Activated CD4-positive, alpha-beta T cell treated with anti-CD3 and anti-CD28 coated beads, Interleukin-2, amount 10 ng/mL, durations not matched to agents 7 days and 5 days (primary cell): ENCODE data around the gene ACAT2. TPM values are rescaled to one million over a fixed set of nuclear protein-coding genes. Genes with fewer than 3 reads are reported as not detected.
"Not testable (repeated sequence)": the region's sequence is repeated elsewhere in the genome, so short reads cannot be mapped to it uniquely, and the experiment has no call there.

Experiments
- CTCF ChIA-PET: fragments of 350-600 bp; sonication (Branson Sonifier 250); formaldehyde crosslinking; loops from one replicate; lab custom pipeline; 2021; ENCODE audit warnings: antibody characterized with exemption; lab: Charles Lee
- POLR2A ChIA-PET: fragments of 350-600 bp; sonication (Branson Sonifier 250); formaldehyde crosslinking; loops from one replicate; lab custom pipeline; 2021; ENCODE audit warnings: antibody characterized with exemption; lab: Charles Lee
- DNase-seq: peaks from one replicate; pipeline ENCODE4 v3.0.0-alpha.2; 2020
- H3K27ac Mint-ChIP-seq: one replicate; pipeline ENCODE4 v1.8.0; 2021; ENCODE audit warnings: mild to moderate bottlenecking, moderate library complexity, mixed read lengths
- H3K27me3 Mint-ChIP-seq: one replicate; pipeline ENCODE4 v1.8.0; 2021; ENCODE audit warnings: mixed read lengths
- H3K36me3 Mint-ChIP-seq: one replicate; pipeline ENCODE4 v1.8.0; 2021; ENCODE audit warnings: low read depth, mixed read lengths
- H3K4me1 Mint-ChIP-seq: one replicate; pipeline ENCODE4 v1.8.0; 2021; ENCODE audit warnings: mixed read lengths
- H3K4me3 Mint-ChIP-seq: one replicate; pipeline ENCODE4 v1.8.0; 2021; ENCODE audit warnings: mild to moderate bottlenecking, moderate library complexity, mixed read lengths
- H3K9me3 Mint-ChIP-seq: one replicate; pipeline ENCODE4 v1.8.0; 2021; ENCODE audit warnings: mixed read lengths
- total RNA-seq, 2 experiments: library from RNA; stranded (reverse); gene quantifications; one replicate each; pipeline ENCODE4 v1.2.3, GENCODE V29; 2021

The ACAT2 gene
- total RNA-seq: 10 to 100 TPM; 58.4 to 65.8 TPM

GRCh38 chr6:159761873-159762680 lies at the start of gene ACAT2:
TSS of gene ACAT2 (plus strand) at chr6:159762045. CDS start at chr6:159762088, 43 bp downstream.
- H3K4me3 Mint-ChIP-seq: peak within 1 kb of the TSS; percentile 85
- H3K27me3 Mint-ChIP-seq: no peaks in the 10 kb centered on the region

GRCh38 chr6:159712389-159712788 lies 49.5 kb upstream of the ACAT2 start:
- H3K4me1 Mint-ChIP-seq, POLR2A ChIA-PET, H3K27ac Mint-ChIP-seq, H3K36me3 Mint-ChIP-seq, DNase-seq, H3K27me3 Mint-ChIP-seq, H3K9me3 Mint-ChIP-seq, H3K4me3 Mint-ChIP-seq: not testable (repeated sequence)
- CTCF ChIA-PET: interaction anchor here (0.6 kb wide), 1 partner anchor 17 kb away, joined by 3 read pairs; no protein-coding TSS in a partner anchor

More at GRCh38 chr6:159761873-159762680, at the start of gene ACAT2:
- no peaks in the 10 kb centered on the region for H3K9me3 Mint-ChIP-seq
- ChIA-PET CTCF (interaction anchor here (1.2 kb wide), 1 partner anchor 28 kb away, joined by 4 read pairs; no protein-coding TSS in a partner anchor), POLR2A (interaction anchor here (1.0 kb wide), 1 partner anchor 28 kb away, joined by 6 read pairs; the partner anchor contains the start of genes MRPL18 and TCP1)
- peak within 1 kb of the TSS; percentile 94 for H3K27ac Mint-ChIP-seq
- peaks cover 52% of the 10 kb centered on the region for H3K36me3 Mint-ChIP-seq
- peaks cover 42% of the 10 kb centered on the region for H3K4me1 Mint-ChIP-seq
- peak; percentile 95 for DNase-seq

- no peak for DNase-seq
- Mint-ChIP-seq H3K27me3 (no peaks in the 10 kb centered on the region), H3K36me3 (peaks cover 4% of the 10 kb centered on the region), H3K27ac (no peak overlapping the region), H3K4me3 (no peak overlapping the region), H3K9me3 (no peaks in the 10 kb centered on the region), H3K4me1 (peaks cover 8% of the 10 kb centered on the region)
- POLR2A ChIA-PET: no interaction called here
- CTCF ChIA-PET: no interaction called here
Observed at GRCh38 chr6:159713984-159714383, 47.9 kb upstream of the ACAT2 start.

GRCh38 chr6:159714404-159714803 lies 47.4 kb upstream of the ACAT2 start:
- Mint-ChIP-seq H3K9me3 (no peaks in the 10 kb centered on the region), H3K4me1 (peaks cover 8% of the 10 kb centered on the region), H3K4me3 (no peak overlapping the region), H3K27me3 (no peaks in the 10 kb centered on the region), H3K27ac (no peak overlapping the region), H3K36me3 (peaks cover 4% of the 10 kb centered on the region)
- DNase-seq: no peak
- POLR2A ChIA-PET: no interaction called here
- CTCF ChIA-PET: no interaction called here

GRCh38 chr6:159715166-159715565 lies 46.7 kb upstream of the ACAT2 start:
- H3K27ac Mint-ChIP-seq: no peak overlapping the region
- H3K36me3 Mint-ChIP-seq: peaks cover 4% of the 10 kb centered on the region
- H3K4me1 Mint-ChIP-seq: peaks cover 8% of the 10 kb centered on the region
- H3K27me3 Mint-ChIP-seq: no peaks in the 10 kb centered on the region
- POLR2A ChIA-PET: no interaction called here
- DNase-seq: no peak
- no peaks in the 10 kb centered on the region for H3K9me3 Mint-ChIP-seq
- no peak overlapping the region for H3K4me3 Mint-ChIP-seq
- CTCF ChIA-PET: no interaction called here

- Mint-ChIP-seq H3K9me3 (no peaks in the 10 kb centered on the region), H3K36me3 (peaks cover 4% of the 10 kb centered on the region), H3K27ac (no peak overlapping the region), H3K4me3 (no peak overlapping the region), H3K27me3 (no peaks in the 10 kb centered on the region), H3K4me1 (peaks cover 8% of the 10 kb centered on the region)
- ChIA-PET POLR2A (no interaction called here), CTCF (interaction anchor here (0.6 kb wide), 1 partner anchor 15 kb away, joined by 3 read pairs; no protein-coding TSS in a partner anchor)
- no peak for DNase-seq
Observed at GRCh38 chr6:159715605-159716004, 46.2 kb upstream of the ACAT2 start.

GRCh38 chr6:159716247-159717096 lies 45.4 kb upstream of the ACAT2 start:
- ChIA-PET CTCF (interaction anchor here (0.6 kb wide), 1 partner anchor 15 kb away, joined by 3 read pairs; no protein-coding TSS in a partner anchor), POLR2A (no interaction called here)
- Mint-ChIP-seq H3K27me3 (no peaks in the 10 kb centered on the region), H3K4me1 (peaks cover 8% of the 10 kb centered on the region), H3K27ac (no peak overlapping the region), H3K4me3 (no peak overlapping the region), H3K36me3 (peaks cover 4% of the 10 kb centered on the region), H3K9me3 (no peaks in the 10 kb centered on the region)
- no peak for DNase-seq

GRCh38 chr6:159718634-159719033 lies 43.2 kb upstream of the ACAT2 start:
- Mint-ChIP-seq H3K9me3 (peaks cover 10% of the 10 kb centered on the region), H3K4me3 (no peak overlapping the region), H3K27ac (no peak overlapping the region), H3K27me3 (no peaks in the 10 kb centered on the region), H3K36me3 (peaks cover 19% of the 10 kb centered on the region), H3K4me1 (peaks cover 17% of the 10 kb centered on the region)
- POLR2A ChIA-PET: no interaction called here
- no peak for DNase-seq
- CTCF ChIA-PET: interaction anchor here (0.7 to 1.5 kb wide), 2 partner anchors 8 to 19 kb away, joined by 4 to 5 read pairs; partner anchors contain the start of gene WTAP

- no peaks in the 10 kb centered on the region for H3K27me3 Mint-ChIP-seq
- ChIA-PET POLR2A (no interaction called here), CTCF (no interaction called here)
- H3K4me3 Mint-ChIP-seq: no peak overlapping the region
- no peak overlapping the region for H3K27ac Mint-ChIP-seq
- peaks cover 19% of the 10 kb centered on the region for H3K4me1 Mint-ChIP-seq
- H3K36me3 Mint-ChIP-seq: peaks cover 23% of the 10 kb centered on the region
- H3K9me3 Mint-ChIP-seq: peaks cover 10% of the 10 kb centered on the region
- DNase-seq: no peak
Observed at GRCh38 chr6:159719287-159719686, 42.6 kb upstream of the ACAT2 start.

- Mint-ChIP-seq H3K27ac (no peak overlapping the region), H3K4me3 (no peak overlapping the region), H3K4me1 (peaks cover 22% of the 10 kb centered on the region), H3K36me3 (peaks cover 19% of the 10 kb centered on the region), H3K9me3 (peaks cover 10% of the 10 kb centered on the region), H3K27me3 (no peaks in the 10 kb centered on the region)
- ChIA-PET CTCF (interaction anchor here (1.0 to 1.5 kb wide), 3 partner anchors 10 to 20 kb away, joined by 3 read pairs; no protein-coding TSS in a partner anchor), POLR2A (no interaction called here)
- peak; percentile 71 for DNase-seq
Observed at GRCh38 chr6:159720708-159721107, 41.1 kb upstream of the ACAT2 start.

- H3K9me3 Mint-ChIP-seq, H3K27me3 Mint-ChIP-seq, DNase-seq, H3K27ac Mint-ChIP-seq, H3K4me3 Mint-ChIP-seq, POLR2A ChIA-PET: not testable (repeated sequence)
- Mint-ChIP-seq H3K4me1 (peaks cover 30% of the 10 kb centered on the region), H3K36me3 (peaks cover 23% of the 10 kb centered on the region)
- CTCF ChIA-PET: interaction anchor here (1.1 kb wide), 1 partner anchor 10 kb away, joined by 4 read pairs; no protein-coding TSS in a partner anchor
Observed at GRCh38 chr6:159721981-159722380, 39.9 kb upstream of the ACAT2 start.

- peaks cover 23% of the 10 kb centered on the region for H3K36me3 Mint-ChIP-seq
- H3K4me3 Mint-ChIP-seq: no peak overlapping the region
- no peak overlapping the region for H3K27ac Mint-ChIP-seq
- H3K27me3 Mint-ChIP-seq: no peaks in the 10 kb centered on the region
- H3K9me3 Mint-ChIP-seq: peaks cover 10% of the 10 kb centered on the region
- peaks cover 30% of the 10 kb centered on the region for H3K4me1 Mint-ChIP-seq
- no peak for DNase-seq
- CTCF ChIA-PET: interaction anchor here (1.1 to 1.5 kb wide), 2 partner anchors 10 to 23 kb away, joined by 4 read pairs; no protein-coding TSS in a partner anchor
- POLR2A ChIA-PET: no interaction called here
Observed at GRCh38 chr6:159722655-159723054, 39.2 kb upstream of the ACAT2 start.
